Measurements from ENCODE around the gene TMEM150A. TPM values are rescaled to one million over a fixed set of nuclear protein-coding genes. Genes with fewer than 3 reads are reported as not detected.
A peak's percentile ranks its signal among the peaks of the same experiment; 100 is the strongest.

TMEM150A gene
- total and polyA plus RNA-seq, 2 donors (not counting 3 experiments of a cell fraction or from before 2014, with no cell fraction given), result 17.7 to 35.7 TPM

GRCh38 chr2:85550486-85550885 is 52.0 kb downstream of the TMEM150A start:
- peaks cover 17% of the 10 kb centered on the region for H3K4me1 ChIP-seq (ENCODE audit: control insufficient read depth, extremely low read depth, insufficient read depth, low read length)
- ChIA-PET CTCF (interaction anchor here (0.7 to 6.8 kb wide), 18 partner anchors 10 to 483 kb away, joined by 3 to 236 read pairs (median 4); partner anchors contain the start of genes ELMOD3, MAT2A, RETSAT and RNF181), POLR2A (interaction anchor here (0.9 to 6.3 kb wide), 3 partner anchors 11 to 131 kb away, joined by 3 to 73 read pairs (median 13); partner anchors contain the start of genes MAT2A and SH2D6)
- H3K9me1 ChIP-seq (replicated peaks; ENCODE audit: control insufficient read depth, extremely low read depth, insufficient read depth, low read length), result no peaks in the 10 kb centered on the region
- no peak overlapping the region for H3K4me3 ChIP-seq (replicated peaks in 1 of 3; ENCODE audit: insufficient read depth in 1 of 3, low read depth in 1 of 3, low read length in 3 of 3)
- no peaks in the 10 kb centered on the region for H3K9me3 ChIP-seq (replicated peaks; ENCODE audit: control insufficient read depth, insufficient read depth, low read length)
- H3K4me2 ChIP-seq (ENCODE audit: insufficient read depth, low read length), result no peak overlapping the region
- H2AFZ ChIP-seq (ENCODE audit: low read depth, low read length), result no peak overlapping the region
- DNase-seq (ENCODE audit: low read depth, low spot score) (no peak), FAIRE-seq (no peak)
- H3K9ac ChIP-seq (replicated peaks; ENCODE audit: extremely low read depth, insufficient read depth, low read length), result no peak overlapping the region
- dilution Hi-C loops (cut with MboI; ENCODE audit: extremely low pct_ligation_motif_present, low sequenced_read_pairs) (no loop called here), intact Hi-C loops (cut with micrococcal nuclease) (loop anchor here (5.0 kb wide), 1 partner anchor 198 kb away; the partner anchor contains the start of genes ELMOD3 and RETSAT)
- no peaks in the 10 kb centered on the region for H3K79me2 ChIP-seq (ENCODE audit: control insufficient read depth, insufficient read depth, low read length)
- H4K20me1 ChIP-seq (replicated peaks; ENCODE audit: control insufficient read depth, extremely low read depth, insufficient read depth, low read length), result no peaks in the 10 kb centered on the region
- H3K27ac ChIP-seq (ENCODE audit: insufficient read depth, low read depth, low read length), result peak overlapping the region; percentile 56
- TF ChIP-seq MYC (IDR thresholded peaks at IDR 0.05; ENCODE audit: low read depth, low read length) (no peak), EZH2 (IDR thresholded peaks at IDR 0.05; ENCODE audit: borderline replicate concordance, low read depth, low read length, severe bottlenecking) (no peak), GATA2 (IDR thresholded peaks at IDR 0.05; ENCODE audit: insufficient read depth, insufficient read length, low read depth, low read length) (no peak), CTCF (IDR thresholded peaks at IDR 0.05; ENCODE audit: extremely low read depth in 1 of 2, insufficient read depth in 1 of 2, low read depth in 1 of 2, low read length in 2 of 2) (no peak), JUN (IDR thresholded peaks at IDR 0.05; ENCODE audit: borderline replicate concordance, insufficient read depth, insufficient read length, low read depth) (no peak), MAX (IDR thresholded peaks at IDR 0.05; ENCODE audit: insufficient read depth, insufficient read length) (no peak), FOS (IDR thresholded peaks at IDR 0.05; ENCODE audit: borderline replicate concordance, insufficient read depth, low read length) (no peak), POLR2AphosphoS5 (IDR thresholded peaks at IDR 0.05; ENCODE audit: insufficient read depth, low read depth, low read length) (no peak), POLR2A (IDR thresholded peaks at IDR 0.05; ENCODE audit: low read depth, low read length) (no peak)
- no TSS peak for BruUV-seq (replicated peaks)
- peaks cover 12 to 39% of the 10 kb centered on the region in 2 experiments for H3K36me3 ChIP-seq (ENCODE audit: control insufficient read depth in 2 of 2, extremely low read depth in 1 of 2, insufficient read depth in 2 of 2, low read length in 2 of 2)
- H3K27me3 ChIP-seq (ENCODE audit: control insufficient read depth in 2 of 2, insufficient read depth in 2 of 2, low read length in 2 of 2), result no peaks in the 10 kb centered on the region

All from endothelial cell of umbilical vein (primary cell).